Measurements from ENCODE around the gene PRKAG3. TPM values are rescaled to one million over a fixed set of nuclear protein-coding genes. Genes with fewer than 3 reads are reported as not detected.

The PRKAG3 gene
- total and polyA plus RNA-seq, 2 donors (not counting 3 experiments of a cell fraction or from before 2014, with no cell fraction given) = not detected

- Histone ChIP-seq H3K9me3 (replicated peaks; ENCODE audit: control insufficient read depth, insufficient read depth, low read length) (no peaks in the 10 kb centered on the region), H3K27me3 (ENCODE audit: control insufficient read depth in 2 of 2, insufficient read depth in 2 of 2, low read length in 2 of 2) (no peaks in the 10 kb centered on the region), H3K27ac (ENCODE audit: insufficient read depth, low read depth, low read length) (no peak within 1 kb of the TSS), H3K4me3 (replicated peaks in 1 of 3; ENCODE audit: insufficient read depth in 1 of 3, low read depth in 1 of 3, low read length in 3 of 3) (peak within 1 kb of the TSS; percentile 44 to 66 (median 53)), H3K36me3 (ENCODE audit: control insufficient read depth in 2 of 2, extremely low read depth in 1 of 2, insufficient read depth in 2 of 2, low read length in 2 of 2) (no peaks in the 10 kb centered on the region), H3K4me2 (ENCODE audit: insufficient read depth, low read length) (peak within 1 kb of the TSS; percentile 87), H3K4me1 (ENCODE audit: control insufficient read depth, extremely low read depth, insufficient read depth, low read length) (peaks cover 6% of the 10 kb centered on the region), H2AFZ (ENCODE audit: low read depth, low read length) (peak within 1 kb of the TSS; percentile 84), H4K20me1 (replicated peaks; ENCODE audit: control insufficient read depth, extremely low read depth, insufficient read depth, low read length) (no peaks in the 10 kb centered on the region), H3K79me2 (ENCODE audit: control insufficient read depth, insufficient read depth, low read length) (no peaks in the 10 kb centered on the region), H3K9me1 (replicated peaks; ENCODE audit: control insufficient read depth, extremely low read depth, insufficient read depth, low read length) (no peaks in the 10 kb centered on the region), H3K9ac (replicated peaks; ENCODE audit: extremely low read depth, insufficient read depth, low read length) (peak within 1 kb of the TSS; percentile 68)
- DNase-seq (ENCODE audit: low read depth, low spot score) = peak; percentile 43
- dilution Hi-C loops (cut with MboI; ENCODE audit: extremely low pct_ligation_motif_present, low sequenced_read_pairs) = no loop called here
- intact Hi-C loops (cut with micrococcal nuclease) = loop anchor here (2.0 kb wide), 2 partner anchors 51 to 65 kb away; no protein-coding TSS in a partner anchor
- peak; percentile 33 for FAIRE-seq
- BruUV-seq (replicated peaks) = TSS peak; percentile 33
- ChIA-PET POLR2A (interaction anchor here (0.6 kb wide), 2 partner anchors 71 to 339 kb away, joined by 3 read pairs; no protein-coding TSS in a partner anchor), CTCF (interaction anchor here (1.0 to 4.7 kb wide), 11 partner anchors 14 to 122 kb away, joined by 3 to 38 read pairs (median 3); partner anchors contain the start of genes BCS1L, TTLL4 and ZNF142)
- TF ChIP-seq POLR2A (IDR thresholded peaks at IDR 0.05; ENCODE audit: low read depth, low read length) = no peak
- TF ChIP-seq POLR2AphosphoS5 (IDR thresholded peaks at IDR 0.05; ENCODE audit: insufficient read depth, low read depth, low read length) = no peak
- TF ChIP-seq, protein P1, sequence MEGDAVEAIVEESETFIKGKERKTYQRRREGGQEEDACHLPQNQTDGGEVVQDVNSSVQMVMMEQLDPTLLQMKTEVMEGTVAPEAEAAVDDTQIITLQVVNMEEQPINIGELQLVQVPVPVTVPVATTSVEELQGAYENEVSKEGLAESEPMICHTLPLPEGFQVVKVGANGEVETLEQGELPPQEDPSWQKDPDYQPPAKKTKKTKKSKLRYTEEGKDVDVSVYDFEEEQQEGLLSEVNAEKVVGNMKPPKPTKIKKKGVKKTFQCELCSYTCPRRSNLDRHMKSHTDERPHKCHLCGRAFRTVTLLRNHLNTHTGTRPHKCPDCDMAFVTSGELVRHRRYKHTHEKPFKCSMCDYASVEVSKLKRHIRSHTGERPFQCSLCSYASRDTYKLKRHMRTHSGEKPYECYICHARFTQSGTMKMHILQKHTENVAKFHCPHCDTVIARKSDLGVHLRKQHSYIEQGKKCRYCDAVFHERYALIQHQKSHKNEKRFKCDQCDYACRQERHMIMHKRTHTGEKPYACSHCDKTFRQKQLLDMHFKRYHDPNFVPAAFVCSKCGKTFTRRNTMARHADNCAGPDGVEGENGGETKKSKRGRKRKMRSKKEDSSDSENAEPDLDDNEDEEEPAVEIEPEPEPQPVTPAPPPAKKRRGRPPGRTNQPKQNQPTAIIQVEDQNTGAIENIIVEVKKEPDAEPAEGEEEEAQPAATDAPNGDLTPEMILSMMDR (IDR thresholded peaks at IDR 0.05; ENCODE audit: extremely low read depth in 1 of 2, insufficient read depth in 1 of 2, low read depth in 1 of 2, low read length in 2 of 2) = no peak
- TF ChIP-seq EZH2 (IDR thresholded peaks at IDR 0.05; ENCODE audit: borderline replicate concordance, low read depth, low read length, severe bottlenecking) = no peak
- TF ChIP-seq MAX (IDR thresholded peaks at IDR 0.05; ENCODE audit: insufficient read depth, insufficient read length) = no peak
- TF ChIP-seq FOS (IDR thresholded peaks at IDR 0.05; ENCODE audit: borderline replicate concordance, insufficient read depth, low read length) = no peak
- no peak for TF ChIP-seq MYC (IDR thresholded peaks at IDR 0.05; ENCODE audit: low read depth, low read length)
- TF ChIP-seq JUN (IDR thresholded peaks at IDR 0.05; ENCODE audit: borderline replicate concordance, insufficient read depth, insufficient read length, low read depth) = no peak
- no peak for TF ChIP-seq GATA2 (IDR thresholded peaks at IDR 0.05; ENCODE audit: insufficient read depth, insufficient read length, low read depth, low read length)
Observed at GRCh38 chr2:218781691-218782527, 49.7 kb downstream of the PRKAG3 start, which contains the start of gene CYP27A1. Gene CYP27A1 (plus strand): TSS chr2:218782147. CDS start chr2:218782183, 36 bp downstream.

All from endothelial cell of umbilical vein (primary cell).